Measurements from ENCODE around the gene ADARB1. TPM values are rescaled to one million over a fixed set of nuclear protein-coding genes. Genes with fewer than 3 reads are reported as not detected.

The ADARB1 gene
- total RNA-seq, 4 donors from 2014 or later = 18.2 to 57.6 (median 32.0) TPM

DNA sequence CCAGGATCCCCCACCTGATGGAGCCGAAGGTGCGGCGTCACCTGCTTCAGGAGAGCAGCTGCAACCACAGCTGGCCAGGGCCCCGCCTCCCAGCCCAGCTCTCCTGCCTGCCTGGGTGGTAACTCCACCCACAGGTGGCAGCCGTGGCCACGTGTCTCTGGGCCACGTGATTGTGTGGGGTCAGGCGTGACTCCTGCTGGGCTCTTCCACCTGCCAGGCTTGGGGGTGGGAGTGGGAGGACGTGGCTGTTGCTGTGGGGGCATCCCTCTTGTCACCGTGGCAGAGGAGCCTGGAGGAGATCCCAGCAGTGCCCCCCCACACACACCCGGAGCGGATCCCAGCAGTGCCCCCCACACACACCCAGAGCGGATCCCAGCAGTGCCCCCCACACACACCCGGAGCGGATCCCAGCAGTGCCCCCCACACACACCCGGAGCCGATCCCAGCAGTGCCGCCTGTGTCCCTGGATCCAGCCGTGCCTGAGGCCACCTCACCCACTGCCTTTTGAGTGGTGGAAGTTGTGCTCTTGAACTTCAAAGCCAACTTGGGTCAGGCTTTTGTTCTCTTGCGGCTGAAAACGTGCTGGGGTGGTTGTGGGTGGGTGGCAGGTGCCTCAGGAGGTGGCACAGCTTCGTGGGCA, 181.1 kb downstream of the ADARB1 start:
- TF ChIP-seq, protein P1, sequence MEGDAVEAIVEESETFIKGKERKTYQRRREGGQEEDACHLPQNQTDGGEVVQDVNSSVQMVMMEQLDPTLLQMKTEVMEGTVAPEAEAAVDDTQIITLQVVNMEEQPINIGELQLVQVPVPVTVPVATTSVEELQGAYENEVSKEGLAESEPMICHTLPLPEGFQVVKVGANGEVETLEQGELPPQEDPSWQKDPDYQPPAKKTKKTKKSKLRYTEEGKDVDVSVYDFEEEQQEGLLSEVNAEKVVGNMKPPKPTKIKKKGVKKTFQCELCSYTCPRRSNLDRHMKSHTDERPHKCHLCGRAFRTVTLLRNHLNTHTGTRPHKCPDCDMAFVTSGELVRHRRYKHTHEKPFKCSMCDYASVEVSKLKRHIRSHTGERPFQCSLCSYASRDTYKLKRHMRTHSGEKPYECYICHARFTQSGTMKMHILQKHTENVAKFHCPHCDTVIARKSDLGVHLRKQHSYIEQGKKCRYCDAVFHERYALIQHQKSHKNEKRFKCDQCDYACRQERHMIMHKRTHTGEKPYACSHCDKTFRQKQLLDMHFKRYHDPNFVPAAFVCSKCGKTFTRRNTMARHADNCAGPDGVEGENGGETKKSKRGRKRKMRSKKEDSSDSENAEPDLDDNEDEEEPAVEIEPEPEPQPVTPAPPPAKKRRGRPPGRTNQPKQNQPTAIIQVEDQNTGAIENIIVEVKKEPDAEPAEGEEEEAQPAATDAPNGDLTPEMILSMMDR (IDR thresholded peaks at IDR 0.05) = no peak
- TF ChIP-seq POLR2A (IDR thresholded peaks at IDR 0.05) = no peak
- H3K27me3 ChIP-seq = peaks cover 0 to 53% of the 10 kb centered on the region in 2 donors
- DNase-seq (ENCODE audit: low spot score in 2 of 2) = no peak
- no peak overlapping the region for H3K27ac ChIP-seq
- H3K9me3 ChIP-seq = peaks cover 0 to 4% (median 0%) of the 10 kb centered on the region in 4 donors
- H3K4me1 ChIP-seq = peaks cover 0 to 11% (median 0%) of the 10 kb centered on the region in 4 donors
- H3K4me3 ChIP-seq = no peak overlapping the region
- 65 to 79% methylated on average over 8 to 21 of the region's 22 CpGs for WGBS, 2 donors
- H3K36me3 ChIP-seq = no peaks in the 10 kb centered on the region

DNA sequence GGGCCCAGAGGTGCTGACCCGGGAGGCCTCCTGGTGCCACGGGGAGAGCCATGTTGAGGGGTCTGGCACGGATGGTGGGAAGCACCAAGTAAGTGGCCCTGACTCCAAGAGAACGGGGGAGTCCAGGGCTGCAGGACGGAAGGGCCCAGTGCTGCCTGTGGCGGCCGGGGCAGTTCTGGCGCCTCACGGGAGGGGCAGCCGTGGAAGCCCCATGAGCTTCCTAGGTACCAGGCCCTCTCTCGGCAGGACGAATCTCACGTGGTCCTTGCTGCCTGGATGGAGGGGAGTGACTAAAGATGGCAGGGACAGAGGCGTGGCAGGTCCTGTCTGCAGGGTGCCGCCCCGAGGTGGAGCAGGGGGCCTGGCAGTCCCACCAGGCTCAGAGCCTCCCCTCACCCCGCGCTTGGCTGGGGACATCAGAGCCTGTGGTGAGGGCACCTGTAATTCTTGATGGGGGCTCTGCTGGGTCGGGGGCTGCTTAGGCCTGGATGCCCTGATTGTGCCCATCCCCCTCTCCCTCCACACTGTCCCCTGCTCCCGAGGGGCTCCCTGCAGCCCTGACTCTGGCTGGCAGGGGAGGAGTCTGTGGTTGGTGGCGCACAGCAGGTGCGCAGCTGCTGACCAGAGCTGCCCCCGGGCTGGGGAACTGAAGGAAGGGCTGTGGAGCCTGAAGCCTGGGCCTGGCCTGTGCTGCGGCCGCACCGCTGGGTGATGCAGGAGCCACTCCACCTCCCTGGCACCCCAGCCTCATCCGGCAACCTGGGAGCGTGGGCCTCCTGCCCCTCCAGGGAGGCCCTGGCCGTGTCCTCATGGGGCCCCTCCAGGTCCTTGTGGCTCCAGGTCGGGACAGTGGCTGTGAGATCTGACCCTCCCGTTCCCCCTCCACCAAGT, 181.9 kb downstream of the ADARB1 start:
- H3K4me3 ChIP-seq = no peak overlapping the region

DNA sequence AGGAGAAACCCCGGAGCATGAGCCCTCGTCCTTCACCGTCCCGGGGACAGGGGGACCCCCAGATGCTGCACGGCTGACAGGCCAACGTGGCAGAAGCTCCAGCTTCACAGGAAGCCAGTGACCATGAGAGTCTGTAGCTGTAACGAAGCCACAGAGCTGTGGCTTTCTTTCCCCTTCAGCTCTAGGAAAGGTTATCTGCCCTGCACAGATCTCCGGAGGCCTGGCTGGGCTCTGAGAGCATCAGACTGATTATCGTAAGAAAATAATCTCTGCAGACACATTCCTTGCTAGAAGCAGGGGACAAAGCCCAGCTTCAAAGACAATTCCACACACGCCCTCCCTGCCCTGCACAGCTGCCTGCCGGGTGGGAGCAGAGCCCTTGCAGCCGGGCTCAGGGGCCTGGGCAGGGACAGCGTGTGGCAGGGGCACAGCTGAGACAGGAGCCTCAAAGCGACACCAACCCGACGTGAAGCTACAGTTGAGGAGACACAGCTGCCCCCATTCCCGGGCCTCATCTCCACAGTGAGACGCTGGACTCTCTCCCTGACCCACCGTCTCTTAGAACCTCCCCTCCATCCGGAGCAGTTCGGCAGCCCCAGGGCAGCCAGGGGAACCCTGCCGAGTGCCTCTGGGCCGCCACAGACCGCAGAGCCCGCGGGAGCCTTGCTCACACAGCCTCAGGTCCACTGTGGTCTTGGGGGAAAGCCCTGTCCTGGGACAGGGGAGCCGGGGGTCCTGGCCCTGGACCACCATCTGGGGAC, 182.7 kb downstream of the ADARB1 start:
- Histone ChIP-seq H3K4me3 (no peak overlapping the region), H3K36me3 (peaks cover 0 to 7% (median 0%) of the 10 kb centered on the region in 3 donors), H3K27me3 (peaks cover 0 to 53% of the 10 kb centered on the region in 2 donors), H3K9me3 (no peaks in the 10 kb centered on the region), H3K4me1 (peaks cover 0 to 11% (median 0%) of the 10 kb centered on the region in 4 donors), H3K27ac (no peak overlapping the region)
- no peak for TF ChIP-seq POLR2A (IDR thresholded peaks at IDR 0.05)
- TF ChIP-seq, protein P1 (IDR thresholded peaks at IDR 0.05) = no peak
- TF ChIP-seq EP300 (IDR thresholded peaks at IDR 0.05) = no peak
- DNase-seq (ENCODE audit: low spot score in 2 of 2) = no peak
- 41 to 51% methylated on average over 19 to 24 of the region's 27 CpGs for WGBS, 2 donors

More for the DNA sequence above, 181.9 kb downstream of the ADARB1 start:
- DNase-seq (ENCODE audit: low spot score in 2 of 2) = no peak
- Histone ChIP-seq H3K27me3 (peaks cover 0 to 53% of the 10 kb centered on the region in 2 donors), H3K4me1 (peaks cover 0 to 11% (median 0%) of the 10 kb centered on the region in 4 donors), H3K27ac (no peak overlapping the region), H3K36me3 (no peaks in the 10 kb centered on the region), H3K9me3 (no peaks in the 10 kb centered on the region)
- 83 to 86% methylated on average over 11 to 23 of the region's 31 CpGs for WGBS, 2 donors
- no peak for TF ChIP-seq EP300 (IDR thresholded peaks at IDR 0.05)
- TF ChIP-seq, protein P1 (IDR thresholded peaks at IDR 0.05) = no peak
- no peak for TF ChIP-seq POLR2A (IDR thresholded peaks at IDR 0.05)

DNA sequence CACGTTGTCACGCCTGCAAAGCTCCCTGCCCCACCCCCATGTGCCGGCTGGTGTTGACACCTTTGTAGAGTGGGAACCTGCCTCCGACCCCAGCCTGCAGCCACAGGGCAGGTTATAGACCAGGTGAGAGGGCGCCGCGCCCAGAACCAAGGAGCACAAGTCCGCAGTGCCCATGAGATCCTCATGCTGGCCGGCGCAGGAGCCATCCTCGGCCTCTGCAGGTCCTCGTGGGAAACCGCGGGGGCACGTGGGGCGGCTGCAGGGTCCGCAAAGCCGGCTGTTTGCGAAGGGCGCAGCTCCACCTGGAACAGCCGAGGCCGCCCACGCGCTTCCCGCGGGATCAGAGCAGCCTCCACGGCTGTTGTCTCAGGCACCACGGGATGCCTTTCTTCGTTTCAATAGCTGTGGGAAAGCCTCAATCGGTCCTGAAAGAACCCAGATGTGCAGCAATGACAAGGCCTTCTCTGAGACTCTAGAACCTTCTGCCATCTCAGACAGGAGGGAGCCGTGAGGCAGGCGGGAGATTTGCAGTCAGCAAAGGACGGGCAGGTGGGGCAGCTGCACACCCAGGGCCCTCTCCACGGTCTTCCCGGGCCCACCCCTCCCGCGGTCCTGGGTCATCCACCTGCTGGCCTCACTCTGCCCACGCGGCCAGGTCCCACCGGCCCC, 183.4 kb downstream of the ADARB1 start:
- H3K4me1 ChIP-seq = peaks cover 0 to 11% (median 0%) of the 10 kb centered on the region in 4 donors
- WGBS, 2 donors = 64 to 72% methylated on average over 30 to 38 of the region's 40 CpGs
- H3K27me3 ChIP-seq = peaks cover 0 to 49% of the 10 kb centered on the region in 2 donors
- H3K36me3 ChIP-seq = peaks cover 0 to 14% (median 0%) of the 10 kb centered on the region in 3 donors
- no peak overlapping the region for H3K27ac ChIP-seq
- no peak for TF ChIP-seq POLR2A (IDR thresholded peaks at IDR 0.05)
- no peak for TF ChIP-seq EP300 (IDR thresholded peaks at IDR 0.05)
- TF ChIP-seq, protein P1 (IDR thresholded peaks at IDR 0.05) = no peak
- H3K4me3 ChIP-seq = no peak overlapping the region
- no peak for DNase-seq (ENCODE audit: low spot score in 2 of 2)
- no peaks in the 10 kb centered on the region for H3K9me3 ChIP-seq

Measured in tibial nerve (tissue), 4 donors.